Right ventricle myocardium superior (tissue), 1 donor: ENCODE measurements around the gene RASGEF1C. TPM values are rescaled to one million over a fixed set of nuclear protein-coding genes. Genes with fewer than 3 reads are reported as not detected.
"Not testable (repeated sequence)": the region's sequence is repeated elsewhere in the genome, so short reads cannot be mapped to it uniquely, and the experiment has no call there.

Experiments used
- ATAC-seq: fragments of 200-7000 bp; cut with Tn5 transposase; one replicate; pipeline ENCODE4 v1.9.1; 2020; ENCODE audit warnings: mild to moderate bottlenecking; ENCODE audit not compliant: poor library complexity
- DNase-seq: peaks from one replicate; pipeline ENCODE4 v3.0.0-alpha.2; 2020
- intact Hi-C: fragments of 100-400 bp; cut with DNase I; formaldehyde crosslinking; loops from one replicate; pipeline ENCODE4 v1.11.2; 2022
- total RNA-seq: library from RNA; stranded (reverse); fragmentation: NEBNext Ultra II Directional; extraction: Animal tissue kit (Norgen Biotek cat#: 25700); gene quantifications from one replicate; pipeline ENCODE4 v1.2.1, GENCODE V29; 2021
- donor health status: DM: no; HTN: yes; CAD: no; lungs with severe emphysema.

RASGEF1C gene
- total RNA-seq, 1 donor from 2014 or later = 0.59 TPM

GRCh38 chr5:180213256-180213600 lies 4.2 kb upstream of the RASGEF1C start:
- DNase-seq (no peak), ATAC-seq (no peak)
- intact Hi-C loops = no loop called here

GRCh38 chr5:180212363-180213255 lies 3.6 kb upstream of the RASGEF1C start:
- DNase-seq (no peak), ATAC-seq (no peak)
- intact Hi-C loops = no loop called here

- DNase-seq (no peak), ATAC-seq (no peak)
- intact Hi-C loops = no loop called here
Measured at GRCh38 chr5:180211761-180212035, 2.7 kb upstream of the RASGEF1C start.

GRCh38 chr5:180210961-180211760 lies 2.1 kb upstream of the RASGEF1C start:
- no peak for DNase-seq
- ATAC-seq = no peak
- intact Hi-C loops = no loop called here

GRCh38 chr5:180210077-180210476 lies 1.1 kb upstream of the RASGEF1C start:
- intact Hi-C loops, ATAC-seq, DNase-seq: not testable (repeated sequence)

GRCh38 chr5:180208435-180209081 lies 453 bp downstream of the RASGEF1C start:
- ATAC-seq (peak; percentile 18), DNase-seq (no peak)
- intact Hi-C loops = loop anchor here (5.0 kb wide), 1 partner anchor 76 kb away; no protein-coding TSS in a partner anchor

GRCh38 chr5:180208038-180208434 lies 975 bp downstream of the RASGEF1C start:
- ATAC-seq = no peak
- DNase-seq = no peak
- intact Hi-C loops = loop anchor here (5.0 kb wide), 1 partner anchor 76 kb away; no protein-coding TSS in a partner anchor

- intact Hi-C loops = loop anchor here (5.0 kb wide), 1 partner anchor 75 kb away; no protein-coding TSS in a partner anchor
- DNase-seq = no peak
- ATAC-seq = no peak
Measured at GRCh38 chr5:180207593-180207992, 1.4 kb downstream of the RASGEF1C start.

- no peak for ATAC-seq
- DNase-seq = no peak
- intact Hi-C loops = loop anchor here (5.0 kb wide), 1 partner anchor 75 kb away; no protein-coding TSS in a partner anchor
Measured at GRCh38 chr5:180206993-180207392, 2.0 kb downstream of the RASGEF1C start.

GRCh38 chr5:180205916-180206315 lies 3.1 kb downstream of the RASGEF1C start:
- intact Hi-C loops = loop anchor here (5.0 kb wide), 1 partner anchor 74 kb away; no protein-coding TSS in a partner anchor
- ATAC-seq = no peak

GRCh38 chr5:180204276-180204819 lies 4.7 kb downstream of the RASGEF1C start:
- ATAC-seq (no peak), DNase-seq (no peak)
- intact Hi-C loops = no loop called here

More at GRCh38 chr5:180205916-180206315, 3.1 kb downstream of the RASGEF1C start:
- no peak for DNase-seq

GRCh38 chr5:180202939-180203573 lies 6.0 kb downstream of the RASGEF1C start:
- intact Hi-C loops = no loop called here
- DNase-seq (no peak), ATAC-seq (no peak)

- intact Hi-C loops = no loop called here
- no peak for ATAC-seq
- DNase-seq = no peak
Measured at GRCh38 chr5:180201051-180201987, 7.7 kb downstream of the RASGEF1C start.

- no peak for DNase-seq
- intact Hi-C loops = no loop called here
- ATAC-seq = no peak
Measured at GRCh38 chr5:180199390-180199789, 9.6 kb downstream of the RASGEF1C start.

- DNase-seq (no peak), ATAC-seq (no peak)
- intact Hi-C loops = no loop called here
Measured at GRCh38 chr5:180198208-180198607, 10.8 kb downstream of the RASGEF1C start.

GRCh38 chr5:180197016-180197702 lies 11.9 kb downstream of the RASGEF1C start:
- intact Hi-C loops = no loop called here
- ATAC-seq = no peak
- DNase-seq = no peak
